Fibroblast of skin of scalp (primary cell): ENCODE data around the gene CA4.

Experiments
- DNase-seq: peaks from one replicate; pipeline ENCODE4 v3.0.0-alpha.2; 2013

The CA4 gene

GRCh38 chr17:60130466-60130865 is 19.3 kb upstream of the CA4 start:
- DNase-seq: no peak

- DNase-seq: peak; percentile 38
Observed at GRCh38 chr17:60134396-60135150, 15.2 kb upstream of the CA4 start.

- peak; percentile 87 for DNase-seq
Observed at GRCh38 chr17:60135151-60135950, 14.4 kb upstream of the CA4 start.

GRCh38 chr17:60135951-60136666 is 13.7 kb upstream of the CA4 start:
- no peak for DNase-seq

GRCh38 chr17:60137731-60138130 is 12.0 kb upstream of the CA4 start:
- DNase-seq: no peak

GRCh38 chr17:60138769-60139437 is 10.9 kb upstream of the CA4 start:
- DNase-seq: no peak

- peak; percentile 69 for DNase-seq
Observed at GRCh38 chr17:60139438-60140285, 10.1 kb upstream of the CA4 start.

GRCh38 chr17:60141111-60142018 is 8.4 kb upstream of the CA4 start:
- DNase-seq: peak; percentile 86

GRCh38 chr17:60142872-60143499 is 6.8 kb upstream of the CA4 start:
- DNase-seq: peak; percentile 91

GRCh38 chr17:60145006-60145935 is 4.5 kb upstream of the CA4 start:
- no peak for DNase-seq

- DNase-seq: no peak
Observed at GRCh38 chr17:60146206-60146605, 3.6 kb upstream of the CA4 start.

- no peak for DNase-seq
Observed at GRCh38 chr17:60147553-60148223, 2.1 kb upstream of the CA4 start.

- DNase-seq: no peak
Observed at GRCh38 chr17:60148373-60148772, 1.4 kb upstream of the CA4 start.

GRCh38 chr17:60151355-60151754 is 1.6 kb downstream of the CA4 start:
- DNase-seq: no peak

GRCh38 chr17:60153606-60154390 is 4.0 kb downstream of the CA4 start:
- DNase-seq: peak; percentile 43

GRCh38 chr17:60154616-60155426 is 5.0 kb downstream of the CA4 start:
- peak; percentile 83 for DNase-seq

- no peak for DNase-seq
Observed at GRCh38 chr17:60155427-60155814, 5.6 kb downstream of the CA4 start.
